Fibroblast of skin of right quadriceps (primary cell): Measurements from ENCODE around the gene IL20.

Source experiments
- DNase-seq: peaks from one replicate; pipeline ENCODE4 v3.0.0-alpha.2; 2013

IL20 gene

DNA sequence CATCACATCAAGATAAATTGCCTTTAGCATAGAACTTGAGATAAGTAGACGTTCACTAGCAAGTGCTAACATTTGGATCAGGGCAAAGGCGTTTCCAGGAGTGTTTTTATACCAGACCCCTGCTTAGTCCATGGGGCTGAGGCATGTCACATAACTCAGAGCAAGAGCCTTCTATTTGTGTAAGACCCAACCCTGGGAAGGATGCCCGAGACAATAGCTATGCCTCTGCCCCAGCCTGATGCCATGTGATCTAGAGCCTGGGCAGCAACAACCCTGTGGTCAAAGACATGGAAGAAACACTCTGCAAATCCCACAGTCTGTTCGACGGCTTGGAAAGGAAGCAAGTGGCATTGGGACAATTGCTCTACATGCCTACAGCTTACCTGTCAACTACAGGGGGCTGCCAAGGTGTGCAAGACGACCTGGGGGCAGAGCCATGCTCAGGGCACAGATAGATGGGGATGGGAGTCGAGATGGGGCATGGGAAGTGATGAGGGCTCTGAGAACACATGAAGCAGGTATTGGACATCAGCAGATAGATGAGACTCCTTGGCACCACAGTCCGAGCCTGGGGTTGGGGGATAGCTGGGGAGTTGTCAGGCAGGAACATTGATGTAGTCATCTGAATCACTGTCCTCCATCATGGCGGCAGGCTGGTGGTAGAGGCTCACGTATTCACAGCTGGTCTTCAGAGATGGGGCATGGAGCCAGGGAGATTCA lies 39.2 kb downstream of the IL20 start:
- no peak for DNase-seq

DNA sequence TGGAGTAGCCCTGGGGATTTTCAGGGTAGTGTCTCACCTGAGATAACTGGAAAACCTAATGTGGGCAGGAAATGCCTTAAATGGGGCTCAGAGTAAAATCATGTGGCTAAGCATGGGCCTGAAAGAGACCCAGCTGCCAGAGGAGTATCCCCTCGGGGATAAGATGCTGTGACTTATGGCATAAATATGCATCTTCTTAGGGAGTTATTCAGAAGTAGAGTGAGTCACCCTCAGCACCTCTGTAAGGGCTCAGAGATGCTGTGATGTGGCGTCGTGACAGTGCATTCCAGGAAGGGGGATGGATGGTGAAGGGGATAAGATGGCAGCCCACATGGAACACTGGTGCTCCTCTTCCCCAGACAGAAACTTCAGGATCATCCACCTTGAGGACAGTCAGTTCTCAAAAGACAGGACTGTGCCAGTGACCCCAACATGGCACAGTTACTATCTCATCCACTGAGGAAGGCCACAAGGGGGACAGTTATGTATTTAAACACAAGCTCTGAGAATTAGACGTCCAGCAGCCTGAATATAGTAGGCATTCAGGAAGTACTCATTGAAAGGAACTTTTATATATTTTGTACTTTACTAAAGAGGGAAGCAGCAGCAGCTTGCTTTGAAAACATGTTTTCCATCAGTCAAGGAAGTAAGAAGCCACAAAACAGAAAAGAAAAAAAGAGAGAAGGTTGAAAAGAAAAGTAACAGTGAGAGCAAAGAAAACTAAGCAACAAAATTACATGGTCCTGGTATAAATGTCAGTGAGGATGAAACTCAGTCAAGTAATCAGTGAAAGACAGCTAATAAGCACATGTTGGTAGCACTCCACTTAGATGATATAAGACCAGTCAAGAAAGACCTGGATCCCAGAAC lies 40.1 kb downstream of the IL20 start:
- peak; percentile 98 for DNase-seq

DNA sequence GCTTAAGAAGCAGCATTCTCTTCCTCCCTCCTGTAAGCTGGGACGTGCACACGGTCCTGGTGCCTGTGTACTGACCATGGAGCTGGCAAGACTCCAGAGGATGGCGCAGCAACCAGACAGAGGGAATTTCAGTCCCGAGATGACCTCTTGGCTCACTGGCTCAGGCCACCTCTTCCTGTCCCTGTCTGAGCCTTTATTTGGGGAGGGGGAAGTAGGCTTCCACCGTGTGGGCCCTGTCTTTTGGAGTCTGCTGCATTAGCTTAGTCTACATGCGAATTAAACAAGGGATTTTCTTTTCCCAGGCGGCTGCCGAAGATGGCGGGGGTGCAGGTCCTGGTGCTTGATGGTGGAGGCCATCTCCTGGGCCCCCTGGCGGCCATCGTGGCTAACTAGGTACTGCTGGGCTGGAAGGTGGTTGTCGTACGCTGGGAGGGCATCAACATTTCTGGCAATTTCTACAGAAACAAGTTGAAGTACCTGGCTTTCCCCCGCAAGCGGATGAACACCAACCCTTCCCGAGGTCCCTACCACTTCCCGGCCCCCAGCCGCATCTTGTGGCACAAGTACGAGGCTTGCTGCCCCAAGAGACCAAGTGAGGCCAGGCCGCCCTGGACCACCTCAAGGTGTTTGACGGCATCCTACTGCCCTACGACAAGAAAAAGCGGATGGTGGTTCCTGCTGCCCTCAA lies 42.0 kb downstream of the IL20 start:
- DNase-seq: no peak

DNA sequence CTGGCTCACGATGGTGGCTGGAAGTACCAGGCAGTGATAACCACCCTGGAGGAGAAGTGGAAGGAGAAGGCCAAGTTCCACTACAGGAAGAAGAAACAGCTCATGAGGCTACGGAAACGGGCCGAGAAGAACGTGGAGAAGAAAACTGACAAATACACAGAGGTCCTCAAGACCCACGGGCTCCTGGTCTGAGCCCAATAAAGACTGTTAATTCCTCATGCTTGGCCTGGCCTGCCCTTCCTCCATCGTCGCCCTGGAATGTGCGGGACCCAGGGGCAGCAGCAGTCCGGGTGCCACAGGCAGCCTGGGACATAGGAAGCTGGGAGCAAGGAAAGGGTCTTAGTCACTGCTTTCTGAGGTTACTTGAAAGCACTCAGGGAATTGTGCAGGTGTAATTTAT lies 42.6 kb downstream of the IL20 start:
- no peak for DNase-seq

DNA sequence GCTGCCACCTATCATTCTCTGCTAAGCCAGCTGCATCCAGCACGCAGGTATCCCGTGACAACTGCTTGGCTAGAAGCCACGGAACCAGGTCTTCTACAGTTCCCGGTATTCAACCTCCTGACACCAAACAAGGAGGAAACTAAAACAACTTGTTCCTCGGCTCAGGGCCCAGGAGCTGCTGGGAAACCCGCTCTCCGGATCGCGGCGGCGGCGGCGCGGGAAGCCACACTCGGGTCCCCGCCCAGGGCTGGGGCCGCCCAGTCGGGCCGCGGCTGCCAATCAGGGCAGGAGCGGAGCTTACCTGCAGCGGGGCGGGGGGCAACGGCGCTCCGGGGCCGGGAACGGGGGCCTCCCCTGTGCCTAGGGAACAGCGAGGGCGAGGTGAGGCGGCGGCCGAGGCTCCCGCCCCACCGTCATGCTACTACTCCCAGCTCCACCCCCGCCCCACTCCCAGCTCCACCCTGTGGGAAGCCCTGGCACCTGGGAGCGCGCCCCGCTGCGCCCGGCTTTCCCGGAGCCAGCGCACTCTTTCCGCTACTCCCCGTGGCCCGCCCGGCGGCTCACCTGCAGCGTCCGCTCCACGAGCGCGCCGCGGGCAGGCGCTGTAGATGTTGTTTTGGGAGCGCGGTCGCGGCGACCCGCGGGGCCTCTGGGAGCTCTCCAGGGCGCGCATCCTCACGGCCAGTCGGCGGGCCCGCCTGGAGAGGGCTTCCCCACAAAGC lies 43.9 kb downstream of the IL20 start:
- no peak for DNase-seq

DNA sequence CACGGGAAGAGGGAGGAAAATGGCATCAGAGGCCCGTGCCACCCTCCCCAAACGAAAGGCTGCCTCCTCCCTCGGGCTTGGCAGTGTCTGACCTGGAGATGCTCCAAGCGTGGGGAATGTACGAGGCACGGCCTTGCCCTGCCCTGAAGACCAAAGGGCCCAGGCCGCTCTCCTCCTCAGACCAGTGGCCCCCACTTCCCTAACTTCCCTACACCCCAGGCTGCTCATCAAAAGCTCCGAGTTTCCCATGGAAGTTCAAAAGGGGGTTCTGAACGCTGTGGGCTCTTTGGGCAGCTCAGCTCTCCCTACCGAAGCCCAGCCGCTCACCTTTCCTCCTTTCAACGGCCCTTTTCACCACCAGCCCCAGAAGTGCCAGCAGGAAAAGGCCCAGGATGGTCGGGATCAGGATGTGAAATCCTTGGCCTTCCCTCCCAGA lies 44.5 kb downstream of the IL20 start:
- DNase-seq: no peak

DNA sequence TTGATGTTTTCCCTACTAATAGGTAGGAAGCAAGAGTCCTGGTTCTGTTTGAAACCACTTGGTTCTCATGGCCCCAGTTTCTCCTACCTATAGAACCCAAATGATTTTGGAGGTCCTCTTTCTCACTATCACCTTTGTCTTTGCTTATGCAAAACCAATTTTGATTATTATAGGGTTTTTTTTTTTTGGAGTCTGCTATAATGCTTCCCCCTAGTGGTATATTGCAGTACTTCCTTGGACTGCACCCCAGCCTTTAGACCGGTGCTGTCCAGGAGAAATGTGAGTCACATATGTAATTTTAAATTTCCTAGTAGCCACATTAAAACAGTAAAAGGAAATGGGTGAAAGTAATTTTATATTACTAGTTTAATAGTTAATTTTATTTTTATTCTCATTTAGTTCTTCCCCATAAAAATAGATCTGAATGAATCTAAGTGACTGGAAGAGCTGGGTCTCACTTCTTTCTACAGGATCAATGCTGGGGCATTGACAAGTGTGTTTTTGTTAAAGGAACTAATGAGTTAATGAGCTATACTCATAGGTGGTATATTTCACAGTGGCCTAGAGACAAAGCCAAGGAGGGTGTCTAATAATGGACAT lies 45.7 kb downstream of the IL20 start:
- DNase-seq: peak; percentile 68

DNA sequence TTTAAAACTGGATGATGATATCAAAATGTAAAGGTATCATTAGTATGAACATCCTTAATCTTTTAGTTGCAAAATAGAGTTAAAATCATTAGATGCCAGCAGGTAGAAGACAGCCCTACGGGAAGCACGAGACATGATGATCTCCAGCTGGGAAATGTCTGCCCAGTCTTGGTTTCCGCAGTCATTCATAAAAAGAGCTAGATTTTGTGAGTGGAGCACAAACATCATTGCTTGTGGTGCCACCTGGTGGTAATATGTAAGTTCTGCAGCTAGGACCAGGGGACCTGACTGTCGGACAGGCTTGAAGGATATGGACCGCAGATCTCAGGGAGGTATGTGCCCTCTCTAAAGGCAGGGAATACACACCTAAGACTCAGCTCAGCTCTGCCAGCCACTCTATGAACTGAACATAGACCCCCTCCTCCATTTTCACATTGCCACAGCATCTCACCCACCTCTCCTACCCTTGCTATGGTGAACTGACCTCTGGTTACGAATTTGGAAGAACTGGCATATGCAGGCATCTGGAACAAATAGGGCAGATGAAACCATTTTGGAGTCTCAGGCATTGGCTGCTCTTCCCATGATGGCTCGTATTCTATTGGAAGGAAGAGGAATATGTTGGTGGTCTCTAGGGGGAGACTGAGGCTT lies 47.1 kb downstream of the IL20 start:
- peak; percentile 71 for DNase-seq

DNA sequence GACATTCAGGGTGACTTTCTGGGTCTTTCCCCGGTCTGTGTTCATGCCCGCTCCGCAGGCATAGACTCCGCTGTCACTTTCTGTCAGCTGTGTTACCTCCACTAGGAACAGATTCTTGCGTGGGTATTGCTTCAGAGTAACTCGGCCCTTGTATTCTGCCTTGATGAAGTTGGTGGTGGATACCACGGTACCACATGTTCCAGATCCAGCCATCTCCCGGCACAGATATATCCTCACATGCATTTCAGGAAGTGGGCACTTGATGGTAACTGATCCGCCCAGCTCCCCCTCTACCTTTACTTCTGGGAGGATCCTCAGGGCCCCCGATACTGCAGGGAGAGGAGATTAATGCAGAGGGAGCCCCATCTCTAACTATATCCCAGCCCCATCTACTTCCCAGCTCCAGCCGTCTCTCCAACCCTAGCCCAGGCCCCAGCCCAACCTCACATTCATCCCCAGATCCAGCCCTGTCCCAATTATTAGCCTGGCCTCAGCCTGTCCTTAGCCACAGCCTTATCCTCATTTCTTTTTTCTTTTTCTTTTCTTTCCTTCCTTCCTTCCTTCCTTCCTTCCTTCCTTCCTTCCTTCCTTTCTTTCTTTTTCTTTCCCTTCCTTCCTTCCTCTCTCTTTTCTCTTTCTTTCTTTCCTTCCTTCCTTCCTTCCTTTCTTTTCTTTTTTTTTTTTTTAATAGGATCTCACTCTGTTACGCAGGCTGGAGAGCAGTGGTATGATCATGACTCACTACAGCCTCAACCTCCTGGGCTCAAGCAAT lies 48.5 kb downstream of the IL20 start:
- DNase-seq: no peak

DNA sequence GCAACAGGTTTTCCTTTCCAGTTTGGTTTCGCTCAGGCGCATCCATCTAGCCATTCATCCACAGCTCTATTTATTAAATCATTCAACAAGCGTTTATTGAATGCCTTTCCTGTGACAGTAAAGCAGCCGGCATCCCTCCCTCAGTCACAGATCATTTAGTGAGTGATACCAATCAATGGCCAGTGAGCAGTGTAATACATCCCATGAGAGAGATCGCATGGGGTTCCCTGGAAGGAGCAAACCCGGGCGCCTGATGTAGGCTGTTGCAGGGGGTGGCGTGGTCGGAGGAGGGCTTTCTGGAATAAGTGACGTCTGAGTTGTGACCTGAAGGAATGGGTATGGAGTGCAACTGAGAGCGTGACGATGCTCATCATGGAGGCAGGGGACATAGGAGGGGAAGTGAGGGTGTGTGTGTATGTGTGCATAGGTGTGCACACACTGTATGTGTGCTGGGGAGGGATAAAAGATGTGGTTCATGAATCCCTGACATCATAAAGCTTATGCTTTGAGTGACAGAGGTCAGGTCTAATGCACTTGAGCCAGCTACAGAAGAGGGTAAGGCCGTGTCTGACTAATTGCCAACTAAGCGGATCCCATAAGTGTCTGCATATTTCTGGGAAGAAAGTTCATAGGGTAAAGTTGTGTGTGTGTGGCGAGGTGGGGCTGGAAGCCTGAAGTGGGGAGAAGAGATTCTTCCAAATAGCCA lies 49.8 kb downstream of the IL20 start:
- DNase-seq: no peak

DNA sequence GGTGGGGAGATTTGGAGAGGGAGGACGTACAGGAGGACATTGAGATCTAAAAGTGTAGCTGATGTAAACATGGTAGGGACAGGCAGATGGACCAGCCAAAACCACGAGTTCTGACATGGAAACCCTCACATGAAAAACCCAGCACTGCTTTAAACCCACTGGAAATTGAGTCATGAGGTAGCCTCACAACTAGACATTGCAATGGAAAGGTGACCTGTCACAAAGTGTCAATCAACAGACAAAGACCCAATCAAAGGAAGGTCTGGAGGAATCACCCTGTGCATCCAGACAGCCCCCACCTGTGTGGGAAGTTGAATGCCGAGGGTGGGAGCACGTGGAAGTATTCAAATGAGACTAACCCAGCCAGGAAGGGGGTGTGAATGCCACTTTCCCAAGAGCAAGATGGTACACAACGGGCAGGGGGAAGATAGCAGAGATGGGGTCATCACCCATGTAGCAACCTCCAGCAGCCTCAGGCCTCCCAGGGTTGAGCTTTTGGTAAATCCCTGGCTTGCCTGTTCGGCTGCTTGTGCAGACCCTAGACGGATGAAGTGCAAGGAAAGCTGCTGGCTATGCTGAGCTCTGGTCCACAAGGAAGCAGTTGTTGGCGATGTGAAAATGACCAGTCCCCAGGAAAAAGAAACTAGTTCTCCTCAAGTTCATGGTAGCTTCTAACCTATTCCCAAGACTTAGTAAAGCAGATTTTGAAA lies 50.7 kb downstream of the IL20 start:
- DNase-seq: no peak

DNA sequence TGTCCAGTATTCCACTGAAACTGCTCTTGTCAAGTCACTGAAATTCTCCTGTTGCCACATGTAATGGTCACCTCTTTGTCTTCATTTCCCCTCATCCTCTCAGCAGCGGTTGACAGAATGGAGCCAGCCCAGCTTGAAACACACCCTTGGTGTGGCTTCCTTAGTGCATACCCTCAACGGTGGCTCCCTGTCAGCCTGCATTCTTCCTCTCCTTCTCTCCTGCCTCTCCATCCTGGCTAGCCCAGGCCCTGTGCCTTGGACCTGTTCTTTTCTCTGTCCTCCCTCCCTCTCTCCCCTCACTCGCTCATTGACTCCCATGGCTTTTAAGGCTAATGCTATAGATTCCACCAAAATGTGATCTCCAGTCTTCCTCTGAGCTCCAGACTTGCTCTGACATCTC lies 52.7 kb downstream of the IL20 start:
- no peak for DNase-seq
